Liver (tissue), 3 donors: ENCODE data around the gene UBTD1.
"Not testable (repeated sequence)": the region's sequence is repeated elsewhere in the genome, so short reads cannot be mapped to it uniquely, and the experiment has no call there.

Source experiments
- CTCF ChIP-seq: fragments of 150-350 bp; IDR thresholded peaks from 2 replicates; pipeline ENCODE4 v1.5.1; 2017; ENCODE audit warnings: improper control_type of control experiment, low read depth, low read length; ENCODE audit not compliant: missing input control
- EGR1 ChIP-seq, 2 donors: IDR thresholded peaks; 2 replicates each; pipeline ENCODE4 v1.6.1; 2016 to 2018; ENCODE audit warnings: antibody characterized with exemption in 2 of 2, low read depth in 2 of 2
- HNF4G ChIP-seq: IDR thresholded peaks from 2 replicates; pipeline ENCODE4 v1.6.1; 2016; ENCODE audit warnings: antibody characterized with exemption
- JUND ChIP-seq, 2 donors: IDR thresholded peaks; 2 replicates each; pipeline ENCODE4 v1.6.1; 2016; ENCODE audit warnings: antibody characterized with exemption in 2 of 2
- MAX ChIP-seq: IDR thresholded peaks from 2 replicates; pipeline ENCODE4 v1.6.1; 2016; ENCODE audit warnings: antibody characterized with exemption
- REST ChIP-seq: IDR thresholded peaks from 2 replicates; pipeline ENCODE4 v1.6.1; 2016; ENCODE audit warnings: antibody characterized with exemption, mild to moderate bottlenecking
- SP1 ChIP-seq: IDR thresholded peaks from 2 replicates; pipeline ENCODE4 v1.6.1; 2018; ENCODE audit warnings: antibody characterized with exemption, mild to moderate bottlenecking
- YY1 ChIP-seq: IDR thresholded peaks from 2 replicates; pipeline ENCODE4 v1.6.1; 2016; ENCODE audit warnings: antibody characterized with exemption, mild to moderate bottlenecking
- donor health status: healthy.
- donor health status: healthy.

GRCh38 chr10:97561386-97562077 is 62.8 kb downstream of the UBTD1 start:
- TF ChIP-seq CTCF; SP1; YY1; MAX; EGR1 (IDR thresholded peaks at IDR 0.05; ENCODE audit: low read depth in 2 of 2); REST; HNF4G; JUND (IDR thresholded peaks at IDR 0.05): not testable (repeated sequence)
